HL-60 (cell line): ENCODE results near the gene FOXP4.

Experiments
- DNase-seq, 2 experiments: peaks; one replicate each; pipeline ENCODE4 v3.0.0-alpha.2; 2010 to 2020; ENCODE audit warnings: low read depth in 1 of 2, low spot score in 1 of 2
- H3K27ac ChIP-seq: fragments of 250-450 bp; sonication (Bioruptor Pico); replicated peaks from 2 replicates; pipeline ENCODE4 v1.5.1; 2020; ENCODE audit warnings: mild to moderate bottlenecking, moderate library complexity
- H3K27me3 ChIP-seq: fragments of 250-450 bp; sonication (Bioruptor Pico); 2 replicates; pipeline ENCODE4 v1.5.1; 2021; ENCODE audit warnings: mild to moderate bottlenecking, moderate library complexity; ENCODE audit not compliant: insufficient read depth, poor library complexity, severe bottlenecking
- H3K4me3 ChIP-seq: replicated peaks from 2 replicates; pipeline ENCODE4 v1.5.1; 2011; ENCODE audit warnings: mild to moderate bottlenecking, control low read depth, low read length; ENCODE audit not compliant: insufficient read depth
- GABPA ChIP-seq: IDR thresholded peaks from 2 replicates; pipeline ENCODE4 v1.6.1; 2012; ENCODE audit warnings: low read depth
- POLR2AphosphoS5 ChIP-seq: IDR thresholded peaks from 2 replicates; pipeline ENCODE4 v1.6.1; 2012; ENCODE audit warnings: low read depth
- REST ChIP-seq: IDR thresholded peaks from 2 replicates; pipeline ENCODE4 v1.6.1; 2012; ENCODE audit warnings: low read depth; ENCODE audit not compliant: insufficient replicate concordance
- SPI1 ChIP-seq: IDR thresholded peaks from 2 replicates; pipeline ENCODE4 v1.6.1; 2012; ENCODE audit warnings: low read depth, mild to moderate bottlenecking, borderline replicate concordance
- TF ChIP-seq, protein P1 (sequence below): IDR thresholded peaks from one replicate; pipeline ENCODE4 v1.5.1; 2011; ENCODE audit warnings: low read length, control low read depth, inconsistent platforms; ENCODE audit not compliant: insufficient read depth

The FOXP4 gene

GRCh38 chr6:41639809-41640371 is 93.7 kb downstream of the FOXP4 start:
- DNase-seq: no peak
- Histone ChIP-seq H3K27me3 (peaks cover 36% of the 10 kb centered on the region), H3K4me3 (no peak overlapping the region), H3K27ac (no peak overlapping the region)
- no peak for TF ChIP-seq GABPA
- TF ChIP-seq POLR2AphosphoS5: no peak
- TF ChIP-seq REST: no peak
- TF ChIP-seq, protein P1, sequence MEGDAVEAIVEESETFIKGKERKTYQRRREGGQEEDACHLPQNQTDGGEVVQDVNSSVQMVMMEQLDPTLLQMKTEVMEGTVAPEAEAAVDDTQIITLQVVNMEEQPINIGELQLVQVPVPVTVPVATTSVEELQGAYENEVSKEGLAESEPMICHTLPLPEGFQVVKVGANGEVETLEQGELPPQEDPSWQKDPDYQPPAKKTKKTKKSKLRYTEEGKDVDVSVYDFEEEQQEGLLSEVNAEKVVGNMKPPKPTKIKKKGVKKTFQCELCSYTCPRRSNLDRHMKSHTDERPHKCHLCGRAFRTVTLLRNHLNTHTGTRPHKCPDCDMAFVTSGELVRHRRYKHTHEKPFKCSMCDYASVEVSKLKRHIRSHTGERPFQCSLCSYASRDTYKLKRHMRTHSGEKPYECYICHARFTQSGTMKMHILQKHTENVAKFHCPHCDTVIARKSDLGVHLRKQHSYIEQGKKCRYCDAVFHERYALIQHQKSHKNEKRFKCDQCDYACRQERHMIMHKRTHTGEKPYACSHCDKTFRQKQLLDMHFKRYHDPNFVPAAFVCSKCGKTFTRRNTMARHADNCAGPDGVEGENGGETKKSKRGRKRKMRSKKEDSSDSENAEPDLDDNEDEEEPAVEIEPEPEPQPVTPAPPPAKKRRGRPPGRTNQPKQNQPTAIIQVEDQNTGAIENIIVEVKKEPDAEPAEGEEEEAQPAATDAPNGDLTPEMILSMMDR: no peak
- no peak for TF ChIP-seq SPI1

- H3K4me3 ChIP-seq: no peak overlapping the region
- H3K27ac ChIP-seq: no peak overlapping the region
- no peak for DNase-seq
- TF ChIP-seq POLR2AphosphoS5 (no peak), GABPA (no peak), SPI1 (no peak), REST (no peak)
- TF ChIP-seq, protein P1: no peak
- peaks cover 36% of the 10 kb centered on the region for H3K27me3 ChIP-seq
Measured at GRCh38 chr6:41640426-41640825, 94.2 kb downstream of the FOXP4 start.

GRCh38 chr6:41641352-41641925 is 95.3 kb downstream of the FOXP4 start:
- TF ChIP-seq POLR2AphosphoS5 (no peak), REST (no peak)
- Histone ChIP-seq H3K4me3 (no peak overlapping the region), H3K27ac (no peak overlapping the region), H3K27me3 (peaks cover 36% of the 10 kb centered on the region)
- DNase-seq: no peak
